Muscle of arm (tissue), 12 donors: ENCODE data around the gene PTPRCAP. TPM values are rescaled to one million over a fixed set of nuclear protein-coding genes. Genes with fewer than 3 reads are reported as not detected.
"Not testable (repeated sequence)": the region's sequence is repeated elsewhere in the genome, so short reads cannot be mapped to it uniquely, and the experiment has no call there.

Source experiments
- DNase-seq: peaks from one replicate; pipeline ENCODE4 v3.0.0-alpha.2; 2013
- polyA plus RNA-seq, 12 donors: library from polyadenylated mRNA; unstranded; fragments of 120-200 nt; gene quantifications; one replicate each; pipeline ENCODE4 v1.2.1, GENCODE V29; 2013; ENCODE audit not compliant: insufficient read length in 12 of 12

The PTPRCAP gene
- polyA plus RNA-seq, 12 donors = 0.50 to 7.2 (median 0.84) TPM; not detected in 2

DNA sequence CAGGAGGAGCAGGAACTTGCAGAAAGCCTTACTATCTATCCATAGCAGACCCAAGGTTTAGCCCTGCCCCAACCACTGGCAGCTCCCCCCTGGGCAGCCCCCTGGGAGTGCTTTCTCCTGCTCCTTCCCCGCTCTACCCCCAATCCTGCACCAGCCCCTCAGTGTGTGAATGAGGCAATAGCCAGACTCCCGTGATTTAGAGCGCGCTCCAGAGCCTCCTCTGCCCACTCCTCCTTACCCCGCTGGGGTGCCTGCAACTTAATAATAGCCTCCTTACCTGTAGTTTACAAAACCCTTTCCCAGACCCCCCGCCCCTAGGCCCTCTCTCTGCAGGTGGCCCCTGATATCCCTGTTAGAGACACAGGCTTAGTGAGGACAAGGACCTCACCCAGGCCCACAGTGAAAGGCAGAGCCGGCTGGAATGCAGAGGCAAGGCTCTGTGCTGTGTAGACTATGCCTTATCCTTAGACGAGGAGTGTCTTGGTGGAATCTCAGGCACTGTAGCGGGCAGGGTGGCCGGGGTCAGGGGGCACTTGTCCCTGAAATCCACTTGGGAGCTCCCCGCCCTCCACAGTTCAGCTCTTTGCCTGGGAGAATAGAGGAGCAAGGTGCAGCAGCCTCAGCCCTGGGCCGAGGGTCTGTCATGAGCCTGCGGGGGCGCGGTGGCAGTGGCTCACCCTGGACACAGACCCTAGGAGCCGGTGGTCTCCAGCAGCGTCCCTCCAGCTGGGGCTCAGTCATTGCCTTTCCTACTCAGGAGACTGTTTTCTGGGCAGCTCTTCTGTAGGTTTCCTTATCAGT is 26.3 kb downstream of the PTPRCAP start:
- DNase-seq = no peak

DNA sequence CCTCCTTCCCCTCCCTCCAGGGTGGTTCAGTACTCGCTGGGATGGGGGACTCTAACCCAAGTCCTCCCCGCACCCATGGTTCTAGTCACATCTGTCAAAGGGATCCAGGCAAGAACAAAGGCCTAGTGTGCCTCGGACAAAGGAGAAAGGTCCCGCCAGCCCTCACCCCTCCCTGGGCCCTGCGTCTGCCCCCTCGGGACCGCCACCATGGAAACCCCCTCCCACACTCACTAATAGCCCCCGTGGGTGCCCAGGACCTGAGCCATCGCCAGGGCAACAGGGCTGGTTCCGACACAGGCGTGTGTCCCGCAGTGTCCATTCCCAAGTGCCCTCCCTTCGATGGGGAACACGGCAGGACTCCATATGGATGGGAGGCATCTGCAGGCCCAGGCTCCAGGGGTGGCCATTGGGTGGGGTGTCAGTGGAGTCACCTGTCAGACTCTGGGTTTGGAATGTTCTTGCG is 27.1 kb downstream of the PTPRCAP start:
- no peak for DNase-seq

DNA sequence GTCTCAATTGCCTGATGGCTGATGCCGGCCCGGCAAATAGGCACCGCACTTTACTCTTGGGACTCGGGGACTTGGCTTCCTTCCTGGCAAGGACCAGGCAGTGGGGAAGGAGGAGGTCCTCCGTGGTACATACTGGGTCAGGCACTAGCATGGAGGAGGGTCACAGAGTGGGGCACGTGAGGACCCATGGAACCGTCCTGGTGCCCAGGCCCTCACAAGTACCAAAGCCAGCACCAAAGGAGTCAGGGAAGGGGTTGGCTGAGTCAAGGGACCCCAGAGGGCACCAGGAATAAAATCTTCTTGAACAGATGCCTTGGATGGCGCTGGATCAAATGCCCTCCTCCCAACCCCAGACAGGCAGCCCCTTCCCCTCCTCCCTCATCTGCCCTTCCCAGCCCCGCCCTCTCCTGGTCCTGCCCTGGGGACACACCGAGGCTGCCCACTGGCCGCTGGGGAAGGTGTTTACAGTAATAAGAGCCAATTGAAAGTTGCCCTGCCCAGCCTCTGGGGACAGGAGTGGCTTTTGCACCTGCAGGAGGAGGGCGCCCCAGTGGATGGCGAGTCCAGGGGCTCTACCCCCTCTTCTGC is 27.6 kb downstream of the PTPRCAP start:
- DNase-seq = no peak

DNA sequence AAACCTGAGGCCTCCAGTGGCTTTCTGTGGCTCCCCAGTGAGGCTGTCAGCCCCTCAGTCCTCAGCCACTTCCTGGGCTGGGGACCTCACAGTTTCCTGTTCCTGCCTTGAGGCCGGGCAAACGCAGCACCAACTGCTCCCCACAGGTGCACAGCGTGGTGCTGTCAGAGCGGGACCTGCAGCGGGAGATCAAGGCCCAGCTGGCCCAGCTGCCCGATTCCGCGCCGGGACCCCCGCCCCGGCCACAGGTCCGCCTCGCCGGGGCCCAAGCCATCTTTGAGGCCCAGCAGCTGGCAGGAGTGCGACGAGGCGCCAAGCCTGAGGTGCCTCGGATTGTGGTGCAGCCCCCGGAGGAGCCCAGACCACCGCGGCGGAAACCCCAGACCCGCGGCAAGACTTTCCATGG is 28.2 kb downstream of the PTPRCAP start:
- DNase-seq = no peak

DNA sequence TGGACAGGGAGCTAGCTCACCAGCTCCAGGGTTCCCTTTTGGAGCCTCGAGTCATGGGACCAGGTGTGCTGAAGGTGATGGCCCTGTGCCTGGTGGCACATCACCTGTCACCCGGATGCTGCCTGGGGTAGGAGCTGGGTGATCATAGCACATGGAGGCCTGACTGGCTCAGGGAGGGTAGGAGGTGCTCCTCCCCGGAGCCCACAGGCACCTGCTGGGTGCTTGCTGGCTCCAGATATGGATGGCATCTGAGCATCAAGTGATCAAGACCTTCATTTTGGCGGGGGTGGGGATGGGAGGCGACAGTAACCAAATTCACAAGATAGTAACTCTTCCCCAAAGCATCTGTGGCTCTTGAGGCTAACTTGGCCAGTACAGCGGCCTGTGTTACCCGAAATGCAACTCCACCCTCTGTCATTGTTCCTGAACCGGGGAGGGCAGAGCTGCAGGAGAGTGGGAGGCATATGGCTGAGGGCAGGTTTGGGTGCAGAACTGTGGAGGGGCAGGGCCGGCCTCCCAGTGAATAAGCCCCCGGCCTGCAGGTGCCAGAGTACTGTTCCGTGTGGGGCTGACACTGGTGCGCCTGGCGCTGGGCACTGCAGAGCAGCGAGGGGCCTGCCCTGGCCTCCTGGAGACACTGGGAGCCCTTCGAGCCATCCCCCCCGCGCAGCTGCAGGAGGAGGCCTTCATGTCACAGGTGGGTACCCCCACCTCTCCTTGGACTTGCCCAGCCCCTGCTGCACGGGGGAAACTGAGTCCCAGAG is 28.9 kb downstream of the PTPRCAP start:
- no peak for DNase-seq

DNA sequence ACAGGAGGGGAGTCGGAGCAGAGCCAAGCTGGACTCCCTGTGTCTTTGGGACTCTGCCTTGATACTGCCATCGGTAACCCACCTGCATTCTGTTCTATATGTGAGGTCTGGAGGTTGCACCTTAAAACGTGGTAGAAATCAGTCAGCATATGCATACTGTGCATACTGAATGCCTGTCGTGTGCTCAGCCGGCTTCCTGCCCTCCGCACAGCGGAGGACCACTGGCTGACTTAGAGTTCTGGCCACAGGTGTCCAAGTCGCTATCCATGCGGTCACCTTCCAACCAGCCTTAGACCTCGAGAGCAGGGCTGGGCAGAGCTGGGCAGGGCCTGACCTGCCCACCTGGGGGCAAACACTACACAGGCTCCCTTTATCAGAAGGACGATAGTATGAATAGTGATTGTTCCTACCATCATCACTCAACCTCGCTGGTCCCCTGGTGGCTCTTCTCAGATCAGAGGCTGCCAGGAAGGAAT is 29.8 kb downstream of the PTPRCAP start:
- no peak for DNase-seq

DNA sequence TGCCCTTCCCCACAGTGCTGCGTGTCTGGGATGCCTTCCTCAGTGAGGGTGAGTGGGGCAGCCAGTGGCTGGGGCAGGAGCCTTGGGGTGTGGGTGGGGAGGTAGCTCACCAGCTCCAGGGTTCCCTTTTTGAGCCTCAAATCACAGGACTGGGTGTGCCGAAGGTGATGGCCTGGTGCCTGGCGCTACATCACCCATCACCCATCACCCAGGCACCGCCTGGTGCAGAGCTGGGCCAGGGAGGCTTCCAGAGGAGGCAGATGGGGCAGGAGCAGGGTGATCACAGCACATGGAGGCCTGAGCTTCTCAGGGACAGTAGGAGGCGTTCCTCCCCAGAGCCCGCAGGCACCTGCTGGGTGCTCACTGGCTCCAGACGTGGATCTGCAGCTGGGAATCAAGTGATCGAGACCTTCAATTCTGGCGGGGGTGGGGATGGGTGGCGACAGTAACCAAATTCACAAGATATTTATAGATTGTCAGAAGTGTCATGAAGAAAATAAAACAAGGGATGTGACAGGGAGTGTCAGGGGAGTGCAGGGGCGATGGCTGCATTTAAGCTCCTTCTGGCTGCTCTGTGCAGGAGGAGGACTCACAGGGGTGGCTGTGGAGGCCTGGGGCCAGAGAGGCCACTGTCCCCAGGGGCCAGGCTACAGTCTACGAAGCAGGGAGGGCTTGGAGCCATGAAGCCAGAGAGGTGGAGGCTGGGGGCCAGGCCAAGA is 30.4 kb downstream of the PTPRCAP start:
- no peak for DNase-seq

DNA sequence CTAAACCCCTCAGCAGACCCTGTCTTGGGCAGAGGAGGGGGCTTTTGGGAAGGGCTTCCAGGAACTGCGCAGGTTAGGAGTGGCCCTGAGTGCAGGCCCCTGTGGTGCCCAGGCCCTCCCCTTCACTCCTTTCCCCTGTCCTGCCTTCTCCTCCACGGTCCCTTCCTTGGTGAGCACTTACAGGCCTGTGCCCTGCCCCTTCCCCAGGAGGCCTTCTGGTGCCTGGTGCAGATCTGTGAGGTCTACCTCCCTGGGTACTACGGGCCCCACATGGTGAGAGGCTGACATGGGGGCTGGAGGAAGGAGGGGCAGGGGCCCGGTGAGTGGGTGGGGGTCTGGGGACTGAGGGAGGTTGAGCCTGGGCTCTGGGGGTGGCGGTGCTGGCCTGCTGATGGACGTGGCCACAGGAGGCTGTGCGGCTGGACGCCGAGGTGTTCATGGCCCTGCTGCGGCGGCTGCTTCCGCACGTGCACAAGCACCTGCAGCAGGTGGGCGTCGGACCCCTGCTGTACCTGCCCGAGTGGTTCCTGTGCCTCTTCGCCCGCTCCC is 31.0 kb downstream of the PTPRCAP start:
- DNase-seq = no peak

DNA sequence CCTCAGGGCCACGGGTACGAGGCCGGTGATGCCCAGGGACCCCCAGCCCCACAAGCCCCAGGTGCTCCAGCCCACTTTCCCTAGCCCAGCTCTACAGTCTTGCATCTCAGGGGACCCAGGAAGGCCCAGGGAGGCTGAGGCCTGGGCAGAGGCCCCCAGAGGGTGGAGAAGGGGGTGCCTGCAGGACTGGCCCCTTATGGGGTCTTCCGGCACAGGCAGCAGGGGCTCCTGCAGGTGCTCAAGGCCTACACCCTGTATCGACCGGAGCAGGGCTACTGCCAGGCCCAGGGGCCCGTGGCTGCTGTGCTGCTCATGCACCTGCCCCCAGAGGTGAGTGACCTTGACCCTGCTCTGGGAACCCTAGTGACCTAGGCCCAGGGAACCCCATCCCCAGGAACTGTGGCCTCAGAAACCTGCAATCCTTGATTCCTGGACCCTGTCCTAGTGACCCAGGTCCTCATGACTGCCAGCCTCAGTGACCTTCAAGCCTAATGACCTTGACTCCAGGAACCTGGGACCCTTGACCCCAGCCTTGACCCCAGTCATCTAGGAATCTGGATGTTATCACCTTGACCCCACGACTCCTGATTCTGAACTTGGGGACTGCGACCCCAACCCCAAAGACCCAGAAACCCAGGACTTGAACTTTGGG is 31.7 kb downstream of the PTPRCAP start:
- DNase-seq = no peak

DNA sequence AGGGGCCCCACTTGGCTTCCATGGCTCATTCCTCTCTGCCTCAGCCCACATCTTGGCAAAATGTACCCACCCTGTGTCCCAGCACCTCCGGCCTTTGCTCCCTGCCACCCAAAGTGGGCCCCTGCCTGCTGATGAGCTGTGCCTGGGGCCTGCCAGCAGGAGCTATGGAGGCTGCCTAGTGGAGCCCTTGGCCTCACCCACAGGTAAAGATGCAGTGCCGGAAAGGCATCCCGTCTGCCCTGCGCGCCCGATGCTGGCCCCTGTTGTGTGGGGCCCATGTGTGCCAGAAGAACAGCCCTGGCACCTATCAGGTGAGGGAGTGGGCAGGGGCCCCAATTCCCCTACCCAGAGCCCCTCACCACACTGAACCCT is 32.3 kb downstream of the PTPRCAP start:
- no peak for DNase-seq

DNA sequence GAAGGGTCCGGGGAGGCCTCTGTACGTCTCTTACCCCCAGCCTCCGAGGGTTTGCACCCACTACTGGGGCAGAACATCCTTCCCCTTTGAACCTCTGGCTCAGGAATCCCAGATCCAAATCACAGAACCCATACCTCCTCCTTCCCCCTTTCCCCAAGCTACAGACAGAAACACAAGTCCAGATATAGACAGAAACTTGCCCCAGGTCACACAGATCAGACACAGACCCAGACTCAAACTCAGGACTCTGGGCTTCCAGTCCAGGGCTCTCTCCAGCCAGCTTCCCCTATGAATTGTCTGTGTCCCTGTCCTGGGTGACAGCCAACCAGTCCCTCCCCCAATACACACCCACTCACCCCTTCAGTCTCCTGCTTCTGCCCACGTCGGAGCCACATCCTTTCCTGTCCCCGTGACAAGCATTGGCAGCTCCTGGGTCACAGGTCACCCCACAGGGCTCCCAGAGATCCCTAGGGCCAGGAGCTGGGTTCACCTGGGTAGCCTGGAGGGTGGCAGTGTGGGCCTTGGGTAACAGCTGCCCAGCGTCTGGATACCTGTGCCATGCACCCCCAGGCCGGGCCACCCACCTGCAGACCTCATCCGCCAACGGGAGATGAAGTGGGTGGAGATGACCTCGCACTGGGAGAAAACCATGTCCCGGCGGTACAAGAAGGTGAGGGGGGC is 32.8 kb downstream of the PTPRCAP start:
- no peak for DNase-seq

DNA sequence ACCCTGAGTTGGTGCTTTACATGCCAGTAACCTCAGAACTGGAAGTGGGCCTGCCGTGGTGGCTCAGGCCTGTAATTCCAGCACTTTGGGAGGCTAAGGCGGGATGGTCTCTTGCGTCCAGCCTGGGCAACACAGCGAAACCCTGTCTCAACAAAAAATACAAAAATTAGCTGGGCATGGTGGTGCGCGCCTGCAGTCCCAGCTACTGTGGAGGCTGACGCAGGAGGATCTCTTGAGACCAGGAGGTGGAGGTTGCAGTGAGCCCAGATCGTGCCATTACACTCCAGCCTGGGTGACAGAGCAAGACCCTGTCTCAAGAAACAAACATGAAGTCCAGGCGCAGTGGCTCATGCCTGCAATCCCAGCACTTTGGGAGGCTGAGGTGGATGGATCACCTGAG is 34.4 kb downstream of the PTPRCAP start:
- not testable (repeated sequence) for DNase-seq

DNA sequence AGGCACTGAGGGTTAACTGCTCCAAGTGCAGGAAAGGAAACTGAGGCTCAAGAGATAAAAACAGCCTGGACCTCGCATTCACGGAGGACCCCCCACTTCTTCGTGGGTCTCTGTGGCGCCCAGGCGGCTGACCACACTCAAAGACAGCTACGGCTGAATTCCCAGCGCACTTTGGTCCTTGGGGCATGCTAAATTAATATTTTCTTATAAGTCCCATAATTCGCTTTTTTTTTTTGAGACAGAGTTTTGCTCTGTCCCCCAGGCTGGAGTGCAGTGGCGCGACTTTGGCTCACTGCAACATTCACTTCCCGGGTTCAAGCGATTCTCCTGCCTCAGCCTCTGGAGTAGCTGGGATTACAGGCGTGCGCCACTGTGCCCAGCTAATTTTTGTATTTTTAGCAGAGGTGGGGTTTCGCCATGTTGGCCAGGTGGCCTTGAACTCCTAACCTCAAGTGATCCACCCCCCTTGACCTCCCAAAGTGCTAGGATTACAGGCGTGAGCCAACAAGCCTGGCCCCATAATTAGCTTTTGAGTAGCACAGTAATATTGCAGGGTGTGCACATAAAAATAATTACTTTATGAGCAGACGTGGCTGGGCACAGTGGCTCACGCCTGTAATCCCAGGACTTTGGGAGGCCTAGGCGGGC is 35.2 kb downstream of the PTPRCAP start:
- not testable (repeated sequence) for DNase-seq

DNA sequence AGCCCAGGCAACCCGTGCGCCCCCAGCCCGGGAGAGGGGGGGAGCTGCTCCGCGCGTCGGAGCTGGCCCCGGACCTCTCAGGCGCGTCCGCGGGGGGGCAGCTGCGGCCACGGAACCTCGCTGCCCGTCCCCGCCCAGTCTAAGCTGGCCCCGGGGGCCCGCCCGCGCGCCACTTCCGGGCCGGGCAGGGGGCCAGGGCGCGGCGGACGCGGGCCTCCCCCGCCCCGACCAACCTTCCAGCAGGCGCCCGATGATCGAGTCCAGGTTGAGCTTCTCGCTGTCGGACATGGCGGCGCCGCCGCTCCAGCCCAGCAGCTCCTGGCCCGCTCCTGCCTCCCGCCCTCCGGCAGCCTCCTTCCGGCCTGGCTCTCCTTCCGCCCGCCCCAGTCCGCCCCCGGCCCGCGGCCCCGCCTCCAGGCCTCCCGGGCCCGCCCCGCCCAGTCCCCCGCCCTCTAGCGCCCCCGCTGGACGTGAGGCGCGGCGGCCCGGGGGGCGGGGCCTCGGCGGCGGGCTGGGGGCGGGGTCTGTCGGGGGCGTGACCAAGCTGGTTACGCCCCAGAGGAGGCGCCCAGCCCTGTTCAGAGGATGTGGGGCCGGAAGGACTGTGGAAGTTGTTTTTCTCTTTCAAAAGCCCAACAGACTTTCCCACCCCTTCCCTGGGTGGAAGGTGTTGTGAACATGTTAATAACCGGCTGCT is 35.8 kb downstream of the PTPRCAP start, which contains the start of gene PPP1CA:
Gene PPP1CA, minus strand, starts transcription at position 364 of the 697 bp plus-strand sequence. Its CDS starts 76 bp downstream, at position 288.
- peak; percentile 88 for DNase-seq

DNA sequence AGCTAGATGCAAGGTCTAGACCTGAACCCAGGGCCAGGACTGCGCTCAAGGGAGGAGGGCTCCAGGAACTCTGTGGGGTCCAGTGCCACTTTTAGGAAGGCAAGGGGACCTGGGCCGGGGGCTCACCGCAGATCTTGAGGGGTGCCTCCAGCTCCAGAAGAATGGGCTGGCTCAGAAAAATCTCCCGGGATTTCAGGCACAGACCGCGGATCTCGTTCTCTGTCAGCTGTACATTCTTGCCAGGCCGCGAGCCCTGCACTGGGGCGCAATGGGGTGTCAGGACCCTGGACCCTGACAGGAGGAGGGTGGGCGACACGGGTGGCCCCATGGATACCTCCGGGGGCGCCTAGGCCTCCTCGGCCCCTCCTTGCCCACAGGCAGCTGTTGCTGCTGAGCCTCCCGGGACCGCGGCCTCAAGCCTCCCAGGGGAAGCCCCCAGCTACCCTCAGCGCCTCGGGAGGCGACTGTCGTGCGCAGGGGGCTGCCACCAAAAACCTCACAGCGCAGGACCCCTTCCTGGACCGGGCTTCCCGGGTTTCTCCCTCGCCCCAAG is 36.5 kb downstream of the PTPRCAP start:
- DNase-seq = no peak

DNA sequence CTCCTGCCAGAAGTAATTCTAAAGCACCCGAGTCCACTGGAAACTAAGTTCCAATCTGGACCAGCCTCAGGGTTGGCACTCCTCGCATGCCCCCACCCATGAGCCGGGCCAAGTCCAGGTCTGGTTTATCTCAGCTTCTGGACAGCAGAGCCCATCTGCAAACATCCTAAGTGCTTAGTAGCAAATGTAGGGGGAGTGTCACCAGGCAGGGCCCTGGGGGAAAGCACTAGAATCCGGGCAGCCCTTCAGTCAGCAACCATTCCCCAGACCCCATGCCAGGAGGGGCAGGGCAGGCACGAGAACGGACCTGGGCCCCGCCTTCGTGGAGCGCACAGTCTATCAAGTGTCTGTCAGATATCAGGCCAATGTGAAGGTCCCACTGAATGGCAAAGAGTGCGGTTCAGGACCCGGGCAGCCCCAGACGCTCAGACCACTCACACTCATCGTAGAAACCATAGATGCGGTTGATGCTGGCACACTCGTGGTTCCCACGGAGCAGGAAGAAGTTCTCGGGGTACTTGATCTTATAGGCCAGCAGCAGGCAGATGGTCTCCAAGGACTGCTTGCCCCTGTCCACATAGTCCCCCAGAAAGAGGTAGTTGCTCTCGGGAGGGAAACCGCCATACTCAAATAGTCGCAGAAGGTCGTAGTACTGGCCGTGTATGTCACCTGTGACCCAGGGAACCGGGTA is 37.1 kb downstream of the PTPRCAP start:
- DNase-seq = no peak

DNA sequence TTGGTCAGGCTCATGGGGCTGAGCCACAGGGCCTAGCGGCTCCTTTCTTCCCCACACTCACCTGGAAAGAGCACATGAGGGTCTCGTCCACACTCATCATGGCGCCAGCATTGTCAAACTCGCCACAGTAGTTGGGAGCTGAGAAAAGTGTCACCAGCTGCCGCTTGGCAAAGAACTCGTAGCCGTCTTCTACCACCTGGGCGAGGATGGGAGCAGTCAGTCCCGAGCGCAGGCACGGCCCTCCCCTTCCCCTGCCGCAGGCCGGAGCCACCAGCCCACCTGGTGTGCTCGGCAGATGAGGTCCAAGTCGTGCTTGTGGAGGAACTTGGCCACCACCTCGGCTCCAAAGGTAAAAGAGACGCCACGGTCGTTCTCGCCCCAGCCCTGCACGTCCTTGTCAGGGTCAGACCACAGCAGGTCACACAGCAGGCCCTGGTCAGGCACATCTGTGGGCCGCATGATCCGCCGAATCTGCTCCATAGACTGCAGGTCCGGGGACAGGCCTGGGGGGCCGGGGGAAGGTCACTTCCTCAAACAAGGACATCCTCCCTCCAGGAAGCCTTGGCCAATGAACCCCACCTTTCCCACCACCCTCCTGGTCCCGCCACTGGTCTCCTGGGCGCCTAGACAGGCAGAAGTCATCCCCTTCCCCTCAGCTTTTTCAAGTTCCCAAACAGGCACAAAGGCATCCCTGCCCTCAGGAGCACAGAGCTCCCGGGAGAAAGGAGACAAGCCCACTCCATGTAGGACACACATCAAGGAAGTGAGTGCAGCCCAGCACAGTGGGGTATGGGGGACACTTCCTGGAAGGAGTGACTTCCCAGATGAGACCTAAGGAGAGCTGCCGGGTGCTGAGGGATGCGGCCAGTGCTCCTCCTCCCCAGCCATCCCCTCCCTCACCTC is 38.6 kb downstream of the PTPRCAP start:
- DNase-seq = no peak
